ENCODE measurements around the gene TBC1D22A.

Gene TBC1D22A

DNA sequence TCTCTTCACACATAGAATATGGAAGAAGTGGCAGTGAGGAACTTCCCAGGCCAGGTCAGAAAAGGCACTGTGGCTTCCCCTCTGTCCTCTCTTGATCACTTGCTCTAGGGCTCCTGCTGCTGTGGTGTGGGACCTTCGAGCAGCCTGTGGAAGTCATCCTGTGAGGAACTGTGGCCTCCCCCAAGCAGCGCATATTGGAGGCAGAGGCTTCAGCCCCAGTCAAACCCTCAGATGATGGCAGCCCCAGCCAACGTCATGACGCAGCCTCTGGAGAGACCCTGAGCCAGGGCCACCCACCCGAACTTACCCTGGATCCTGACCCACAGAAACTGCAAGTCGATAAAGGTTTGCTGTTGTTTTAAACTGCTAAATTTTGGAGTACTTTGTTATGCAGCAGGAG lies 444.9 kb downstream of the TBC1D22A start:
- Mint-ChIP-seq H3K36me3 (no peaks in the 10 kb centered on the region), H3K4me3 (no peak overlapping the region), H3K9me3 (no peaks in the 10 kb centered on the region), H3K4me1 (no peaks in the 10 kb centered on the region), H3K27ac (no peak overlapping the region), H3K27me3 (peaks cover 0 to 12% of the 10 kb centered on the region in 2 donors)
- ATAC-seq (replicated peaks) (no peak), DNase-seq (no peak)

DNA sequence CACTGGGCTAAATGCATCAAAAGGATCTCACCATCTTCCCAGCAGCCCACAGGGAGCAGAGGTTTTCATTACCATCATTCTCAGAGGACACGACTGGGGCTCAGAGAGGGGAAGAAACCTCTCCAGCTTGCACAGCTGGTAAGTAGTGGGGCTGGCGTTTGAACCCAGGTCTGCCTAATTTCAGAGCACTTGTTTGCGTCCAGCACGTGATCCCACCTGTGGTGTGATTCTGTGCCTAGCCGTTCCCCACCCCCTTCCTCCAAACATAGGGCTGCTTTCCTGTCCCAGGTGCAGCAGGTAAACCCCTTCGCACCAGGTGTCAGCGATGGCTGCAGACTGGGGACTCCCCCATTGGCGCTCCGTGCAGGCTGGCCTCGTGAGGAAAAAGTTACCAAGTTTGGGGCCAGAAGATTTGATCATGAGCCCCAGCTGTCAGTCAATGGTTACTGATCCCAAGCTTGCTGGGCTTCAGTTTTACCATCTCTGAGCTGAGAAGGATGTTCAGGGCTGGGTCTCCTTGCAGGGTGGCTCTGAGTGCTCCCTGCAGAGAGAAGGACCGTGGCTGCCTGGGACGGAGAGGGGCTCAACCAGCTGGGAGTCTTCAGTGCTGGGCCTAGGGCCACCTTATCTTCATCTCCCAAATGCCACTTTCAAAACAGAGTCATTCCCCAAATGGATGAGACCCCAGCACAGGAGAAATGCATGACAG lies 445.6 kb downstream of the TBC1D22A start:
- Mint-ChIP-seq H3K27ac (no peak overlapping the region), H3K36me3 (no peaks in the 10 kb centered on the region), H3K9me3 (no peaks in the 10 kb centered on the region), H3K27me3 (peaks cover 0 to 12% of the 10 kb centered on the region in 2 donors), H3K4me3 (no peak overlapping the region), H3K4me1 (no peaks in the 10 kb centered on the region)
- no peak for ATAC-seq (replicated peaks)
- no peak for DNase-seq

DNA sequence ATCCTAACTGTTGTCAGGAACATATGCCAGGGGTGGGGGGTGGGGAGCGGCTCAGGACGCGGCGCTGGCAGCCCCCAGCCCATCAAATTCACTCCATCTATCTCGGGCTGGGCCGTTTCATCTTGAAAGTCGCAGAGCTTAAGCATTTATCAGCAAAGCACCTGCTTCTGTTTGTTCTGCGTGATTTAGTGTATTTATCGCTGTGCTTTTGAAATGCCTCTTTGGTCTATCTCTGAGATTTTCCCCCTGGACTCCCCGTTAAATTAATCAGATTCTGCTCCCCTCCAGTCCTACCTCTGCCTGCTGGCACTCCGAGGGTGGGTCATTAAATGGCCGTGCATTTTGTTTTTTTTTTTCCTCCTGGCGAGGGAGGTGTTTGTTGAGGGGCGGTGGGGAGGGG lies 446.2 kb downstream of the TBC1D22A start:
- DNase-seq (no peak), ATAC-seq (replicated peaks) (no peak)
- Mint-ChIP-seq H3K27me3 (peaks cover 0 to 12% of the 10 kb centered on the region in 2 donors), H3K9me3 (no peaks in the 10 kb centered on the region), H3K27ac (no peak overlapping the region), H3K36me3 (no peaks in the 10 kb centered on the region), H3K4me3 (no peak overlapping the region), H3K4me1 (no peaks in the 10 kb centered on the region)

DNA sequence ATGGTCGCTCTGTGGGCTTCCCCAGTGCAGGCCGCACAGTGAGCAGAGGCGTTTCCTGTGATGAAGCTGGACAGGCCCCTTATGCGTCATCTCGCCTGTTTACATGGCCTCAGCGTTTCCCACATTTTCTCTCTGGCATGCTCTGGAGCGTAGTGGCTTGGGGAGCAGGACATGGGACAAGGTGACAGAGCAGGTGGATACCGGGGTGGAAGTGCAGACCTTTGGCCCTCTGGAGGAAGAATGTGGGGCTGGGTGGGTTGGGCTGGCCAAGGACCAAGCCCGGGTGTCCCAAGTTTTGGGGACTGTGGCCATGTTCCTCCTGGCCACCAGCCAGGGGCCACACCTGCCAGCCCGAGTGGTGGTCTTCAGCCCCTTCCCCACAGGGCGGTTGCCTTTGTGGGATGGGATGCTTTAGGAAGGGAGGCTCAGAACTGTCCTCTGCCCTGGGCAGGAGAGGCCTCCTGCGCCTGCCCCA lies 446.6 kb downstream of the TBC1D22A start:
- H3K27me3 Mint-ChIP-seq: peaks cover 0 to 12% of the 10 kb centered on the region in 2 donors
- no peaks in the 10 kb centered on the region for H3K9me3 Mint-ChIP-seq
- H3K36me3 Mint-ChIP-seq: no peaks in the 10 kb centered on the region
- ATAC-seq (replicated peaks) (no peak), DNase-seq (no peak)
- no peaks in the 10 kb centered on the region for H3K4me1 Mint-ChIP-seq
- H3K27ac Mint-ChIP-seq: no peak overlapping the region
- H3K4me3 Mint-ChIP-seq: no peak overlapping the region

DNA sequence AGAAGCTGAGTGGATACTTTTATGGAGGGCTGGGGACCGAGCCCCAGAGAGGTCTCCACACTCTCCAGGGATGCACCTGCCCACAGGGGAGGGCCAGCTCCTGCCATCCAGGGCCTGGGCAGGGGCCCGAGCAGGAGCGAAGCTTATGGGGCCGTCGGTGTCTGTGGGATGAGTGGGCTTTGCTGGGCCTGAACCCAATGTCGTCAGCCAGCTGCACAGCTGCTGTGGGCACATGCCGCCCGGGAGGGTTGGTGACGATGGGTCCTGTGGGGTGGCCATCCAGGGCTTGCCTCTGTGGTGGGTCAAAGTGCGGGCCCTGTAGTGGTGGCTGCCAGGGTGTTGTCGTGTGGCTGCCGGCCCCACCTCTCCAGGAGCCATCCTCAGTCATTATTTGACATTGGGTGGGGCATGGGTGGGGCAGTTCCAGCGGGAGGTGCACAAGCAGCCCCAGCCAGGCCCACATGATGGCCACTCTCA lies 447.1 kb downstream of the TBC1D22A start:
- Mint-ChIP-seq H3K27me3 (peaks cover 0 to 7% of the 10 kb centered on the region in 2 donors), H3K4me3 (no peak overlapping the region), H3K9me3 (no peaks in the 10 kb centered on the region), H3K27ac (no peak overlapping the region), H3K36me3 (no peaks in the 10 kb centered on the region), H3K4me1 (no peaks in the 10 kb centered on the region)
- ATAC-seq (replicated peaks): no peak
- DNase-seq: no peak

DNA sequence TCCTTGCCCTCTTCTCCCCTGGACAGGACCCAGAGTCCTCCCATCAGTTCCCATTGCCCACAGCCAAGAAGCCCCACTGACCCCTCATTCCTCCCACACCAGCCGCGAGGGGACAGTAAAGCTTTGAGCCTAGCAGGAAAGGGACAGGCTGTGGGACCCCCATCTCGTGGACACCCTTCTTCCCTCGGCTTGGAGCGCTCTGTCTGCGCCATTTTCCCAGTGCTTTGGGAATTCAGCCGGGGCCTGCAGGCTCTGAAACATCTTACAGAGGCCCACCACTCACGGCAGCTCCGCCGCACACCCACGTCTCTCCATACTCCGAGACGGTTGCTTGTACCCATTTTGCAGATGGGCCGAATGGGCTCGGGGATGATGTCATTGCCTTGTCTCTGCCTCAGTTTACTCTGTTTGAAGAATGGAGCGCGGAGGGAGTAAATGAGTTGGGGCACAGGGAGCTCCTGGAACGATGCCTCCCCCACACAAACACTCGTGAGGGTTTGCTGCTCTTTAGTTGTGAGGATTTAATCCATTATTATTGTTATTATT lies 447.7 kb downstream of the TBC1D22A start:
- Mint-ChIP-seq H3K4me1 (no peaks in the 10 kb centered on the region), H3K36me3 (no peaks in the 10 kb centered on the region), H3K4me3 (no peak overlapping the region), H3K27ac (no peak overlapping the region), H3K27me3 (peaks cover 0 to 4% of the 10 kb centered on the region in 2 donors), H3K9me3 (no peaks in the 10 kb centered on the region)
- no peak for DNase-seq
- ATAC-seq (replicated peaks): no peak

DNA sequence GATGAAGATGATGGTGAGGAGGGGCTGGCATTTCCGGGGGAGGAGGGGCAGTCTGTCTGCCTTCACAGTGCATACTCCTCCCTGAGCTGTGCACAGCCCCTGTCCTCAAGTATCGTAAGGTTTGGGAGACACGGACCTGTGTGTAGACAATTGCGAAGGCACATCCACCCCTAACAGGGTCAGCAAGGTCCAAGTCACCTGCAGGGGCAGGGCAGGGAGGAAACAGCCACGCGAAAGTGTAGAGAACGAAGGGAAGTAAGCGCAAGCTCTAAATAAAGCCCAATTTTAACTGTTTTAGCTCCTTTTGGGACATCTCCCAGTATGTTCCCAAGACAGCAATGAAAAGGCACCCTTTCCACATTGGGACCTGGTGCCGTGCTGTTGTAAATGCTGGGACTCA lies 448.2 kb downstream of the TBC1D22A start:
- ATAC-seq (replicated peaks): no peak
- Mint-ChIP-seq H3K4me3 (no peak overlapping the region), H3K4me1 (no peaks in the 10 kb centered on the region), H3K9me3 (no peaks in the 10 kb centered on the region), H3K27me3 (no peaks in the 10 kb centered on the region), H3K36me3 (no peaks in the 10 kb centered on the region), H3K27ac (no peak overlapping the region)
- DNase-seq: no peak

DNA sequence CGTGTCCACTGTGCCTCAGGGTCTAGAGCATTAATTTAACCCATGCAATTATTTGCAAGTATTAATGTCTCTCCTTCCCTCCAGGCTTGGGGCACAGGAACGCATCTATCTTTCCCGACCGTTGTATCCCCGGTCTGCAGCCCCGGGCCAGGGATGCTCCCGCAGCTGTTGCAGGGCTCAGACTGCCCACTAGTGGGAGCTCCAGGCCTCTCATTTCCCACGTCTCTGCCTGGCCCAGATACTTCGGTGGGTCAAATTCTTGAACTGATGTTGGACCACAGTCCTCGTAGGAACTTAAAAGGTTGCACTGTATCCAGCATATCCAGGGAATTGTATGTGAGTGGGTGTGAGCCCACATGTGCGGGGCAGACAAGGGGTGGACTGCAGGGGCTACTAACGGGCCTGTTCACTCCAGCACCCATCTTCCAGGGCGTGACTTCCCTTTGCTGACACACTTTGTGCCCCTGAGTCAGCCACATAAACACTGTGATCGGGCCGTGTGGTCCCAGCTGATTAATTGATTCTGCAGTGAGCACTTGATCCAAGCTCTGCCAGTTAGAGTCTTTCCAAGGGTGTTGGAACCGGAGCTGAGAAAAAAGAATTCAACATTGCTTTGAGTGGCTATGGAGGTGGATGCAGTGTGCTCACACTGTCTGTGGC lies 451.3 kb downstream of the TBC1D22A start:
- no peak overlapping the region for H3K4me3 Mint-ChIP-seq
- no peak overlapping the region for H3K27ac Mint-ChIP-seq
- H3K27me3 Mint-ChIP-seq: peaks cover 4 to 5% of the 10 kb centered on the region in 2 donors
- H3K36me3 Mint-ChIP-seq: no peaks in the 10 kb centered on the region
- H3K4me1 Mint-ChIP-seq: no peaks in the 10 kb centered on the region
- no peaks in the 10 kb centered on the region for H3K9me3 Mint-ChIP-seq
- ATAC-seq (replicated peaks): peak; percentile 86 to 90
- peak; percentile 28 for DNase-seq

DNA sequence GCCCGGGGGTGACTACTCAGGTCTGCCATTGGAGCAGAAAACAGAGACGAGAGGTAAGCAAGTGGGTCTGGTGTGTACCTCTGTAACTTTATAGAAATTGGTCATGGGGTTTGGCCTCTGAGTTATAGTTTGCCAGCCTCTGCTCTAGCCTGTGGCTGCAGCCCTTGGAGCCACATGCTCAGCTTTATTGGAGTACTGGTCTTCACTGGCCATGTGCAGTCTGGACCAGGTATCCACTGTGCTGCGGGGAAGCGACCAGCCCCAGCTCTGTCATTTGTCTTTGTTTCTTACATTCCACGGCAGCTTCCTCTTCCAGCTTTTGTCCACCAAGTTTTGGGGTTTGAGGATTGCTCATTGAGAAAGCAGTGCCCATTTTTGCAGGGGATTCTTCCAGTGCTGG lies 453.4 kb downstream of the TBC1D22A start:
- Mint-ChIP-seq H3K27me3 (peaks cover 4 to 9% of the 10 kb centered on the region in 2 donors), H3K4me3 (no peak overlapping the region), H3K4me1 (no peaks in the 10 kb centered on the region), H3K36me3 (no peaks in the 10 kb centered on the region), H3K9me3 (no peaks in the 10 kb centered on the region), H3K27ac (no peak overlapping the region)
- DNase-seq (no peak), ATAC-seq (replicated peaks) (no peak)

DNA sequence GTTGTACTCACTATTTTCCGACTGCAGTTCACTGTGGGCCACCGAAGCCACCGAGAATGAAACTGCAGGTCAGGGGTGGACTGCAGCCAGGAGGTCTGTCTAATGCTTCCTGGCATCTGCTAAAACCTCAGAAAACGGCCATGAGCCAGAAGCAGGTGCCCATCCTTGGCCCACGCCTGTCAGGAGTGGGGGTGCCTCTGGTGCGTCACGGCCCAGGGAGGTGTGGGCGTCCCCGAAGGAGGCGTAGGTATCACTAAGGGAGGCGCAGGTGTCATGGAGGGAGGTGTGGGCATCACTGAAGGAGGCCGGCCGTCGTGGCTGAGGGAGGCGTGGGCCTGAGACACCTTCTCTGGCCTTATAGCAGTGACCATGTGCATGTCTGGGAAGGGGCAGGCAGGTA lies 456.2 kb downstream of the TBC1D22A start:
- DNase-seq: no peak
- H3K9me3 Mint-ChIP-seq: no peaks in the 10 kb centered on the region
- no peaks in the 10 kb centered on the region for H3K36me3 Mint-ChIP-seq
- H3K27me3 Mint-ChIP-seq: peaks cover 4 to 9% of the 10 kb centered on the region in 2 donors
- no peak overlapping the region for H3K4me3 Mint-ChIP-seq
- no peaks in the 10 kb centered on the region for H3K4me1 Mint-ChIP-seq
- ATAC-seq (replicated peaks): no peak
- H3K27ac Mint-ChIP-seq: no peak overlapping the region

DNA sequence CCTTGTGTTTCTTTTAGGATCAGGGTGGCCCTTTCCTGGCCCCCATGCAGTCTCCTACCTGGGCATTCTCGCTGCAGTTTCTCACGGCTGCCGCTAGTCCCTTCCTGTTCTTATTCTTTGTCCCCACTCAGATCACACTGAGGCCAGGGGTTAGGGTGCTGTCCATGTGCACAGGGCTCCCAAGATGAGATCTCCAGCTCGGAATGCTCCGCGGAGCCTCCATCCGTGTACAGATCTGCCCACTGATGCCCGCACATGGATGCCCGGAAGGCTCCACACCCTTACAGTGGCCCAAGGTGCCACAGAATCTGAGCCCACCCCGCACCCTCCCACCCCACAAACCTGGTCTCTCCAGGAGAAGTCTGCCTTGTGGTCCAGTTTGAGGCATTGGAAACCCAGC lies 457.3 kb downstream of the TBC1D22A start:
- Mint-ChIP-seq H3K4me1 (no peaks in the 10 kb centered on the region), H3K36me3 (no peaks in the 10 kb centered on the region), H3K9me3 (no peaks in the 10 kb centered on the region), H3K27me3 (peaks cover 5 to 10% of the 10 kb centered on the region in 2 donors), H3K27ac (no peak overlapping the region), H3K4me3 (no peak overlapping the region)
- no peak for DNase-seq
- ATAC-seq (replicated peaks): no peak

DNA sequence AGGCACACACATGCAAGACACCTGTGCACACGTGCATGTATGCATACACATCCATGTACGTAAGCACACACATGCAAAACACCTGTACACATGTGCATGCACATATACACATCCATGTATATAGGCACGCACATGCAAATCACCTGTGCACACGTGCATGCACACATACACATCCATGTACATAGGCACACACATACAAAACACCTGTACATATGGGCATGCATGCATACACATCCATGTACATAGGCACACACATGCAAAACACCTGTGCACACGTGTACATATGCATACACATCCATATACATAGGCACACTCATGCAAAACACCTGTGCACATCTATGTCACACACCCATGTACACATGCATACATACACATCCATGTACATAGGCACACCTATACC lies 458.3 kb downstream of the TBC1D22A start:
- Mint-ChIP-seq H3K9me3 (no peaks in the 10 kb centered on the region), H3K27me3 (peaks cover 9 to 13% of the 10 kb centered on the region in 2 donors), H3K4me1 (no peaks in the 10 kb centered on the region), H3K36me3 (peaks cover 0 to 2% of the 10 kb centered on the region in 2 donors), H3K4me3 (no peak overlapping the region), H3K27ac (no peak overlapping the region)
- DNase-seq (no peak), ATAC-seq (replicated peaks) (no peak)

DNA sequence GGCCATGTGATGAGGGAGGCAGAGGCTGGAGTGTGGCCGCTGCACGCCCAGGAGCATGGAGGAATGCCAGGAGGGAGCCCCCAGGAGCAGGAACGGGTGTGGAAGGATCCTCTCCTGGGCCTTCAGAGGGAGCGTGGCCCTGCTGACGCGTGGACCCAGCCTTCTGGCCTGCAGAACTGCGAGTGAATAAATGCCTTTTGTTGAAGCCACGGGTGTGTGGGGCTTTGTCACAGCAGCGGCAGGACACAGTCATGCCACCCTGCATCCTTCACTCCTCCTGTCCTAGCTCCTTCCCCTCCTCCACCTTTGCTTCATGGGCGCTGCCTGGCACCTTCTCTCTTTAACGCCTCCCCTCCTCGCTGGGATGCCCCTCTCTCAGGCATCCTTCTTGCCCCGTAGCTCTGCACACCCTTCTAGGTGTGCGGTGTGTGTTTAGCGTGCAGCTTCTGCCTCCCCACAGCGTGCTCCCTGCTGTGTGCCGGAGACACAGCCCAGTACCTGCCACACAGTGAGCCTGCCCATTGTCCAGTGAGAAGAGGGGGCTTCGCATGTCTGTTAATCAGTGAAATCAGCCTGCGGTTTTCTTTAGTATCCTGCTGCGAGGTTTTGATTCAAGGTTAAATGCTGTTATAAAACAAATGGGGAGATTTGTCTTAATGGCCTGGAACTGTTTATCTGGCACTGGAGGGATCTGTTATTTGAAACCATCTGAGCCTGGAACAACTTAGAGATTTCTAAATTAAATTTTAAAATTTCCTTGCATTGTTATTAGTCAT lies 459.6 kb downstream of the TBC1D22A start:
- no peaks in the 10 kb centered on the region for H3K9me3 Mint-ChIP-seq
- no peaks in the 10 kb centered on the region for H3K4me1 Mint-ChIP-seq
- no peak overlapping the region for H3K27ac Mint-ChIP-seq
- ATAC-seq (replicated peaks) (no peak), DNase-seq (no peak)
- no peak overlapping the region for H3K4me3 Mint-ChIP-seq
- peaks cover 0 to 2% of the 10 kb centered on the region in 2 donors for H3K36me3 Mint-ChIP-seq
- peaks cover 12 to 13% of the 10 kb centered on the region in 2 donors for H3K27me3 Mint-ChIP-seq
